Activated CD4-positive, alpha-beta T cell treated with anti-CD3 and anti-CD28 coated beads for 24 hours (primary cell): ENCODE results near the gene MRTFA.
"Not testable (repeated sequence)": the region's sequence is repeated elsewhere in the genome, so short reads cannot be mapped to it uniquely, and the experiment has no call there.

Experiments
- DNase-seq, 2 donors: peaks; one replicate each; pipeline ENCODE4 v3.0.0-alpha.2; 2020; ENCODE audit warnings: low read depth in 2 of 2

MRTFA gene

GRCh38 chr22:40395607-40396006 lies 240.9 kb downstream of the MRTFA start:
- no peak for DNase-seq

- DNase-seq, result no peak
Observed at GRCh38 chr22:40394607-40395006, 241.9 kb downstream of the MRTFA start.

GRCh38 chr22:40392618-40393017 lies 243.9 kb downstream of the MRTFA start:
- DNase-seq, result no peak

- no peak for DNase-seq
Observed at GRCh38 chr22:40391417-40391816, 245.1 kb downstream of the MRTFA start.

GRCh38 chr22:40388231-40388630 lies 248.3 kb downstream of the MRTFA start:
- DNase-seq, result no peak

GRCh38 chr22:40387746-40388145 lies 248.8 kb downstream of the MRTFA start:
- no peak for DNase-seq

GRCh38 chr22:40385036-40385782 lies 251.3 kb downstream of the MRTFA start:
- no peak for DNase-seq

GRCh38 chr22:40383905-40384304 lies 252.6 kb downstream of the MRTFA start:
- DNase-seq, result no peak

- no peak for DNase-seq
Observed at GRCh38 chr22:40381461-40381860, 255.1 kb downstream of the MRTFA start.

- DNase-seq, result not testable (repeated sequence)
Observed at GRCh38 chr22:40378448-40378847, 258.1 kb downstream of the MRTFA start.

GRCh38 chr22:40377931-40378330 lies 258.6 kb downstream of the MRTFA start:
- no peak for DNase-seq

- no peak for DNase-seq
Observed at GRCh38 chr22:40376149-40376548, 260.4 kb downstream of the MRTFA start.

- no peak for DNase-seq
Observed at GRCh38 chr22:40374567-40374966, 262.0 kb downstream of the MRTFA start.

- DNase-seq, result no peak
Observed at GRCh38 chr22:40368836-40369235, 267.7 kb downstream of the MRTFA start.

- DNase-seq, result no peak
Observed at GRCh38 chr22:40368016-40368415, 268.5 kb downstream of the MRTFA start.

GRCh38 chr22:40367342-40367741 lies 269.2 kb downstream of the MRTFA start:
- DNase-seq, result no peak

- DNase-seq, result no peak
Observed at GRCh38 chr22:40366068-40366467, 270.5 kb downstream of the MRTFA start.

- DNase-seq, result no peak
Observed at GRCh38 chr22:40364431-40364830, 272.1 kb downstream of the MRTFA start.

GRCh38 chr22:40363059-40363458 lies 273.5 kb downstream of the MRTFA start:
- DNase-seq, result no peak

GRCh38 chr22:40361100-40361499 lies 275.4 kb downstream of the MRTFA start:
- no peak for DNase-seq
